Activated naive CD4-positive, alpha-beta T cell treated with anti-CD3 and anti-CD28 coated beads, Interleukin-2, amount 10 ng/mL, durations not matched to agents 5 hours and 36 hours (primary cell): Measurements from ENCODE around the gene MC2R. TPM values are rescaled to one million over a fixed set of nuclear protein-coding genes. Genes with fewer than 3 reads are reported as not detected.

Experiments used
- total RNA-seq, 2 experiments: library from RNA; stranded (reverse); gene quantifications; one replicate each; pipeline ENCODE4 v1.2.3, GENCODE V29; 2021

Gene MC2R
- total RNA-seq: not detected

DNA sequence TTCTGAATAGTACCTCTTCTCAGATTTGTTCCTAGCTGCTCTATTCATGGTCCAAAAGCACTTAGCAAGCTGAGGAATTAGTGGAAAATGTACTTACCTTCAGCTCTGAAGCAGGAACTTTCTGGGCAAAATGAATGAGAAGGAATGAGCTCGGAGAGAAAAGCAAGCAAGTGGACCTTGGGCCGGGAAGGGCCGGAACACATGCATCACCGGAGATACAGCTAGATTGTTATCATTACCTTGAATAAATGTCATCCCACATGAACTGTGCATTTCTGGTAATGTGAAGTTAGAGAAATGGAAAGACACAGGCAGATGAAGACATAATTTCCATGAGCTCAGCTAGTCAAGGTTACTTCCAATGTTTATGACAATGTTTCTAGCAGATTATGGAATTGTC lies at the start of gene MC2R:
Gene MC2R (minus strand): TSS at position 146 of the 400 bp plus-strand sequence. CDS start 30,018 bp downstream, outside the sequence.

Other genes with a start within 250 kb of the MC2R start
- gene FAM210A, start 189.0 kb downstream of the MC2R start, total RNA-seq: 10 to 100 TPM; 22.3 to 23.8 TPM
- gene RNMT, start 188.9 kb downstream of the MC2R start, total RNA-seq: 10 to 100 TPM; 42.5 to 44.1 TPM
- not detected for gene MC5R, start 91.4 kb downstream of the MC2R start, total RNA-seq
- 10 to 100 TPM; 12.9 to 13.3 TPM for gene ZNF519, start 216.9 kb upstream of the MC2R start, total RNA-seq